ENCODE data around the gene SPEN. TPM values are rescaled to one million over a fixed set of nuclear protein-coding genes. Genes with fewer than 3 reads are reported as not detected.

The SPEN gene
- total and polyA plus RNA-seq, 9 of the 15 experiments (the other 6 are each of a cell fraction or from before 2014, with no cell fraction given), result 5.7 to 87.5 (median 27.2) TPM

- peak; percentile 40 for TF ChIP-seq SMARCE1 (IDR thresholded peaks at IDR 0.05)
- peak in 1 of 2 experiments; percentile 4; a peak in 2 of 4 replicates for TF ChIP-seq TBL1XR1 (IDR thresholded peaks at IDR 0.05; ENCODE audit: low read length in 2 of 2)
- no peak for TF ChIP-seq RUNX1 (IDR thresholded peaks at IDR 0.05; ENCODE audit: low read depth)
- no peak for TF ChIP-seq MYC (IDR thresholded peaks at IDR 0.05; ENCODE audit: low read depth, low read length)
- TF ChIP-seq MYC (CRISPR knock-in tag; IDR thresholded peaks at IDR 0.05; ENCODE audit: borderline replicate concordance, low read depth), result peak; percentile 88
- 0 out of 4 replicates have a peak, but pooled peaks of 1 of the 2 experiments have one; percentile 13 for TF ChIP-seq CSDE1 (IDR thresholded peaks at IDR 0.05)
- TF ChIP-seq, protein P1, sequence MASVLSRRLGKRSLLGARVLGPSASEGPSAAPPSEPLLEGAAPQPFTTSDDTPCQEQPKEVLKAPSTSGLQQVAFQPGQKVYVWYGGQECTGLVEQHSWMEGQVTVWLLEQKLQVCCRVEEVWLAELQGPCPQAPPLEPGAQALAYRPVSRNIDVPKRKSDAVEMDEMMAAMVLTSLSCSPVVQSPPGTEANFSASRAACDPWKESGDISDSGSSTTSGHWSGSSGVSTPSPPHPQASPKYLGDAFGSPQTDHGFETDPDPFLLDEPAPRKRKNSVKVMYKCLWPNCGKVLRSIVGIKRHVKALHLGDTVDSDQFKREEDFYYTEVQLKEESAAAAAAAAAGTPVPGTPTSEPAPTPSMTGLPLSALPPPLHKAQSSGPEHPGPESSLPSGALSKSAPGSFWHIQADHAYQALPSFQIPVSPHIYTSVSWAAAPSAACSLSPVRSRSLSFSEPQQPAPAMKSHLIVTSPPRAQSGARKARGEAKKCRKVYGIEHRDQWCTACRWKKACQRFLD (CRISPR knock-in tag; IDR thresholded peaks at IDR 0.05), result peak; percentile 4; the same call in 1 of the 2 replicates
- TF ChIP-seq SMARCA5 (IDR thresholded peaks at IDR 0.05), result no peak
- TF ChIP-seq TRIM28 (IDR thresholded peaks at IDR 0.05), result 0 out of 2 replicates have a peak, but pooled peaks have one; percentile 27
- peak; percentile 73; the same call in 1 of the 2 replicates for TF ChIP-seq ZBTB26 (CRISPR knock-in tag; IDR thresholded peaks at IDR 0.05)
- TF ChIP-seq L3MBTL2 (IDR thresholded peaks at IDR 0.05), result no peak
- TF ChIP-seq, protein P2, sequence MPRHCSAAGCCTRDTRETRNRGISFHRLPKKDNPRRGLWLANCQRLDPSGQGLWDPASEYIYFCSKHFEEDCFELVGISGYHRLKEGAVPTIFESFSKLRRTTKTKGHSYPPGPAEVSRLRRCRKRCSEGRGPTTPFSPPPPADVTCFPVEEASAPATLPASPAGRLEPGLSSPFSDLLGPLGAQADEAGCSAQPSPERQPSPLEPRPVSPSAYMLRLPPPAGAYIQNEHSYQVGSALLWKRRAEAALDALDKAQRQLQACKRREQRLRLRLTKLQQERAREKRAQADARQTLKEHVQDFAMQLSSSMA (CRISPR knock-in tag; IDR thresholded peaks at IDR 0.05), result 0 out of 2 replicates have a peak, but pooled peaks have one; percentile 73
- peak; percentile 30; the same call in 1 of the 2 replicates for TF ChIP-seq PYGO2 (tag; IDR thresholded peaks at IDR 0.05)
- no peak for TF ChIP-seq PRMT5 (CRISPR knock-in tag; IDR thresholded peaks at IDR 0.05)
- TF ChIP-seq SMAD3 (CRISPR knock-in tag; conservative IDR thresholded peaks at IDR 0.05), result 0 out of 2 replicates have a peak, but pooled peaks have one; percentile 7
- TF ChIP-seq ETV5 (CRISPR knock-in tag; IDR thresholded peaks at IDR 0.05; ENCODE audit: low read depth), result 0 out of 2 replicates have a peak, but pooled peaks have one; percentile 10
- TF ChIP-seq PTBP1 (IDR thresholded peaks at IDR 0.05; ENCODE audit: low read depth, low read length), result no peak
- peak; percentile 4 for TF ChIP-seq ETS2 (tag; IDR thresholded peaks at IDR 0.05; ENCODE audit: borderline replicate concordance, poor library complexity, severe bottlenecking)
- TF ChIP-seq CREB3L1 (IDR thresholded peaks at IDR 0.05; ENCODE audit: borderline replicate concordance, low read depth), result no peak
- no peak; the same call in 1 of the 2 replicates for TF ChIP-seq ZNF12 (CRISPR knock-in tag; IDR thresholded peaks at IDR 0.05)
- TF ChIP-seq CCAR2 (IDR thresholded peaks at IDR 0.05; ENCODE audit: low read depth, low read length), result no peak
- no peak for TF ChIP-seq SREBF1 (IDR thresholded peaks at IDR 0.05; ENCODE audit: borderline replicate concordance, low read depth, low read length)
- no peak for TF ChIP-seq SMAD2 (IDR thresholded peaks at IDR 0.05; ENCODE audit: low read depth, low read length)
- no peak for TF ChIP-seq CXXC5 (CRISPR knock-in tag; IDR thresholded peaks at IDR 0.05)
These were observed 12.2 kb upstream of the SPEN start (continued) for GRCh38 chr1:15835205-15835740.

All from K562 (cell line).